H9 (cell line): ENCODE measurements around the gene CDH13. TPM values are rescaled to one million over a fixed set of nuclear protein-coding genes. Genes with fewer than 3 reads are reported as not detected.

ENCODE experiments used
- DNase-seq: peaks from one replicate; pipeline ENCODE4 v3.0.0-alpha.2; 2017
- H2AFZ ChIP-seq: one replicate; pipeline ENCODE4 v1.6.1; 2013; ENCODE audit warnings: mild to moderate bottlenecking, low read length, control low read depth, moderate library complexity
- H2AK5ac ChIP-seq: 2 replicates; pipeline ENCODE4 v1.6.1; 2013; ENCODE audit warnings: low read length, control low read depth, mixed read lengths; ENCODE audit not compliant: insufficient read length
- H2BK120ac ChIP-seq: one replicate; pipeline ENCODE4 v1.6.1; 2013; ENCODE audit warnings: low read depth, mild to moderate bottlenecking, low read length, control low read depth, inconsistent platforms; ENCODE audit not compliant: poor library complexity, severe bottlenecking
- H2BK12ac ChIP-seq: 2 replicates; pipeline ENCODE4 v1.6.1; 2013; ENCODE audit warnings: low read length, control low read depth, mixed read lengths, low read depth; ENCODE audit not compliant: insufficient read length
- H2BK15ac ChIP-seq: 2 replicates; pipeline ENCODE4 v1.6.1; 2013; ENCODE audit warnings: low read depth, low read length, control low read depth
- H2BK20ac ChIP-seq: one replicate; pipeline ENCODE4 v1.6.1; 2013; ENCODE audit warnings: low read depth, mild to moderate bottlenecking, low read length, control low read depth, inconsistent platforms; ENCODE audit not compliant: poor library complexity, severe bottlenecking
- H2BK5ac ChIP-seq: 2 replicates; pipeline ENCODE4 v1.6.1; 2013; ENCODE audit warnings: low read length, control low read depth, mixed read lengths; ENCODE audit not compliant: insufficient read length
- H3K14ac ChIP-seq: 2 replicates; pipeline ENCODE4 v1.6.1; 2013; ENCODE audit warnings: low read length, control low read depth; ENCODE audit not compliant: insufficient read depth
- H3K18ac ChIP-seq: 2 replicates; pipeline ENCODE4 v1.6.1; 2013; ENCODE audit warnings: low read depth, mild to moderate bottlenecking, mixed read lengths, low read length, control low read depth; ENCODE audit not compliant: insufficient read length
- H3K23ac ChIP-seq: 2 replicates; pipeline ENCODE4 v1.6.1; 2013; ENCODE audit warnings: low read length, control low read depth, mixed read lengths, low read depth; ENCODE audit not compliant: insufficient read length
- H3K23me2 ChIP-seq: 2 replicates; pipeline ENCODE4 v1.6.1; 2013; ENCODE audit warnings: low read depth, mild to moderate bottlenecking, mixed read lengths, low read length, control low read depth; ENCODE audit not compliant: insufficient read length, poor library complexity, severe bottlenecking
- H3K27ac ChIP-seq: 2 replicates; pipeline ENCODE4 v1.5.1; 2013; ENCODE audit warnings: low read length, control low read depth, mixed read lengths, low read depth; ENCODE audit not compliant: insufficient read length
- H3K27me3 ChIP-seq: 2 replicates; pipeline ENCODE4 v1.6.1; 2013; ENCODE audit warnings: low read length, control low read depth, inconsistent platforms; ENCODE audit not compliant: insufficient read depth
- H3K4ac ChIP-seq: 2 replicates; pipeline ENCODE4 v1.6.1; 2013; ENCODE audit warnings: low read depth, mild to moderate bottlenecking, control low read depth, inconsistent platforms, low read length, moderate library complexity
- H3K4me1 ChIP-seq: 2 replicates; pipeline ENCODE4 v1.6.1; 2013; ENCODE audit warnings: low read length, control low read depth, inconsistent platforms; ENCODE audit not compliant: insufficient read depth
- H3K4me2 ChIP-seq: 2 replicates; pipeline ENCODE4 v1.6.1; 2013; ENCODE audit warnings: low read length, control low read depth, mixed read lengths; ENCODE audit not compliant: insufficient read length, insufficient read depth
- H3K56ac ChIP-seq: 2 replicates; pipeline ENCODE4 v1.6.1; 2013; ENCODE audit warnings: low read depth, mild to moderate bottlenecking, mixed read lengths, low read length, control low read depth; ENCODE audit not compliant: insufficient read length
- H3K79me1 ChIP-seq: 2 replicates; pipeline ENCODE4 v1.6.1; 2013; ENCODE audit warnings: low read depth, mild to moderate bottlenecking, moderate library complexity, low read length, control low read depth, inconsistent platforms; ENCODE audit not compliant: insufficient read depth, poor library complexity, severe bottlenecking
- H3K79me2 ChIP-seq: 2 replicates; pipeline ENCODE4 v1.6.1; 2013; ENCODE audit warnings: low read length, control low read depth, inconsistent platforms; ENCODE audit not compliant: insufficient read depth
- H3K9ac ChIP-seq: 2 replicates; pipeline ENCODE4 v1.6.1; 2013; ENCODE audit warnings: low read length, control low read depth, mixed read lengths; ENCODE audit not compliant: insufficient read length; ENCODE audit errors: extremely low read depth
- H3K9me3 ChIP-seq: one replicate; pipeline ENCODE4 v1.6.1; 2013; ENCODE audit warnings: low read depth, low read length, inconsistent platforms; ENCODE audit not compliant: control insufficient read depth
- H3T11ph ChIP-seq: one replicate; pipeline ENCODE4 v1.6.1; 2013; ENCODE audit warnings: mild to moderate bottlenecking, low read length, control low read depth, inconsistent platforms
- H4K20me1 ChIP-seq: one replicate; pipeline ENCODE4 v1.6.1; 2013; ENCODE audit not compliant: control insufficient read depth, insufficient read length, insufficient read depth
- H4K5ac ChIP-seq: 2 replicates; pipeline ENCODE4 v1.6.1; 2013; ENCODE audit warnings: low read depth, mild to moderate bottlenecking, mixed read lengths, low read length, control low read depth; ENCODE audit not compliant: insufficient read length
- H4K8ac ChIP-seq: replicated peaks from 2 replicates; pipeline ENCODE4 v1.6.1; 2013; ENCODE audit warnings: low read length, control low read depth, mixed read lengths, low read depth; ENCODE audit not compliant: insufficient read length
- H4K91ac ChIP-seq: 2 replicates; pipeline ENCODE4 v1.6.1; 2013; ENCODE audit warnings: low read depth, mild to moderate bottlenecking, moderate library complexity, mixed read lengths, low read length, control low read depth; ENCODE audit not compliant: insufficient read length
- H3K27ac Mint-ChIP-seq, 3 experiments: 2 replicates in 2 of 3; 3 replicates in 1 of 3; pipeline ENCODE4 v1.8.0; 2020 to 2021; ENCODE audit warnings: mixed read lengths in 3 of 3, mild to moderate bottlenecking in 1 of 3, moderate library complexity in 1 of 3
- H3K27me3 Mint-ChIP-seq: 2 replicates; pipeline ENCODE4 v1.8.0; 2021; ENCODE audit warnings: low read depth, mild to moderate bottlenecking, moderate library complexity, mixed read lengths
- H3K36me3 Mint-ChIP-seq, 3 experiments: 2 replicates in 2 of 3; 3 replicates in 1 of 3; pipeline ENCODE4 v1.8.0; 2020 to 2021; ENCODE audit warnings: low read depth in 3 of 3, mixed read lengths in 3 of 3; ENCODE audit not compliant: insufficient read depth in 1 of 3
- H3K4me1 Mint-ChIP-seq, 2 experiments: 2 replicates each; pipeline ENCODE4 v1.8.0; 2020; ENCODE audit warnings: mixed read lengths in 2 of 2
- H3K4me3 Mint-ChIP-seq, 2 experiments: 2 replicates in 1 of 2; 3 replicates in 1 of 2; pipeline ENCODE4 v1.8.0; 2020 to 2021; ENCODE audit warnings: mild to moderate bottlenecking in 2 of 2, mixed read lengths in 2 of 2, moderate library complexity in 1 of 2
- H3K9me3 Mint-ChIP-seq, 2 experiments: 2 replicates in 1 of 2; 3 replicates in 1 of 2; pipeline ENCODE4 v1.8.0; 2020; ENCODE audit warnings: mild to moderate bottlenecking in 2 of 2, mixed read lengths in 2 of 2, moderate library complexity in 1 of 2
- WGBS: extraction: QIAGEN DNeasy Blood & Tissue Kit; methylation state at CpG from one replicate; pipeline ENCODE4 v1.1.7; 2013; ENCODE audit warnings: missing lambda C conversion rate, low lambda C conversion rate, mixed read lengths; ENCODE audit not compliant: insufficient read length; ENCODE audit errors: extremely low coverage; 5-methylcytosine and 5-hydroxymethylcytosine counted together
- total RNA-seq: library from RNA; stranded (reverse); gene quantifications from 2 replicates; pipeline ENCODE4 v1.2.1, GENCODE V29; 2021
- TF ChIP-seq, protein P1 (sequence below): fragments of 200-600 bp; sonication (generic); conservative IDR thresholded peaks from 3 replicates; pipeline ENCODE4 v1.8.0; 2021; ENCODE audit warnings: antibody characterized with exemption, mild to moderate bottlenecking

The CDH13 gene
- total RNA-seq, 1 experiment from 2014 or later: 1.5 TPM

DNA sequence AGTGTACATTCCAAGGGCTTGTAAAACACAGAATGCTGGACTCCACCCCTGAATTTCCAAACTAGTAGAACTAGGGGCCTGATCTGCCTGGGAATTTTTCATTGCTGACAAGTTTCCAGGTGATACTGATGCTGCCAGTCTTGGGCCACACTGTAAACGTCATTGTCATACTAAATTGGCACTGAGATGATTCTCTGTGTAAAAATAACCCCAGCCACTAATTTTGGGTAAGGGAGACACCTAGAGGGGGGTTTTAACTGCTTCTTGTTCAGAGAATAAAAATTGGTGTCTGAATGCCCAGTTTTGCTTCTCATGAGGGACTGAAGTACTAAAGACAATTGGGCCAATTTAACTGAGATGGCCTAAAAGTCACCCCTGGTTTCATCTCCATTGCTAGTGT, 5.0 kb upstream of the CDH13 start:
- H2BK12ac ChIP-seq: no peak overlapping the region
- no peak overlapping the region for H2BK5ac ChIP-seq
- no peak overlapping the region for H3K4me2 ChIP-seq
- no CpG with 5 or more reads among the region's 1 CpG for WGBS
- no peak overlapping the region for H2BK120ac ChIP-seq
- no peak overlapping the region for H2AFZ ChIP-seq
- no peaks in the 10 kb centered on the region for H3K79me1 ChIP-seq
- DNase-seq: no peak
- no peak overlapping the region for H3K9ac ChIP-seq
- no peak overlapping the region for H3K4me3 Mint-ChIP-seq
- H4K5ac ChIP-seq: no peak overlapping the region
- no peak overlapping the region for H3K23ac ChIP-seq
- H2BK15ac ChIP-seq: no peak overlapping the region
- H3T11ph ChIP-seq: no peak overlapping the region
- peaks cover 5 to 10% of the 10 kb centered on the region in 2 experiments; a peak in 3 of 4 replicates for H3K4me1 Mint-ChIP-seq
- H4K8ac ChIP-seq: no peak overlapping the region
- H3K27ac Mint-ChIP-seq: no peak overlapping the region
- H3K79me2 ChIP-seq: no peaks in the 10 kb centered on the region
- H3K23me2 ChIP-seq: peaks cover 3% of the 10 kb centered on the region
- H2BK20ac ChIP-seq: no peak overlapping the region
- H3K9me3 Mint-ChIP-seq: peaks cover 0 to 2% of the 10 kb centered on the region in 2 experiments; a peak in 1 of 5 replicates
- H3K27me3 Mint-ChIP-seq: peaks cover 37% of the 10 kb centered on the region
- no peak overlapping the region for H3K4ac ChIP-seq
- H4K20me1 ChIP-seq: no peaks in the 10 kb centered on the region
- no peak overlapping the region for H4K91ac ChIP-seq
- H3K9me3 ChIP-seq: no peaks in the 10 kb centered on the region
- no peaks in the 10 kb centered on the region for H3K4me1 ChIP-seq
- H3K18ac ChIP-seq: no peak overlapping the region
- H2AK5ac ChIP-seq: no peak overlapping the region
- TF ChIP-seq, protein P1, sequence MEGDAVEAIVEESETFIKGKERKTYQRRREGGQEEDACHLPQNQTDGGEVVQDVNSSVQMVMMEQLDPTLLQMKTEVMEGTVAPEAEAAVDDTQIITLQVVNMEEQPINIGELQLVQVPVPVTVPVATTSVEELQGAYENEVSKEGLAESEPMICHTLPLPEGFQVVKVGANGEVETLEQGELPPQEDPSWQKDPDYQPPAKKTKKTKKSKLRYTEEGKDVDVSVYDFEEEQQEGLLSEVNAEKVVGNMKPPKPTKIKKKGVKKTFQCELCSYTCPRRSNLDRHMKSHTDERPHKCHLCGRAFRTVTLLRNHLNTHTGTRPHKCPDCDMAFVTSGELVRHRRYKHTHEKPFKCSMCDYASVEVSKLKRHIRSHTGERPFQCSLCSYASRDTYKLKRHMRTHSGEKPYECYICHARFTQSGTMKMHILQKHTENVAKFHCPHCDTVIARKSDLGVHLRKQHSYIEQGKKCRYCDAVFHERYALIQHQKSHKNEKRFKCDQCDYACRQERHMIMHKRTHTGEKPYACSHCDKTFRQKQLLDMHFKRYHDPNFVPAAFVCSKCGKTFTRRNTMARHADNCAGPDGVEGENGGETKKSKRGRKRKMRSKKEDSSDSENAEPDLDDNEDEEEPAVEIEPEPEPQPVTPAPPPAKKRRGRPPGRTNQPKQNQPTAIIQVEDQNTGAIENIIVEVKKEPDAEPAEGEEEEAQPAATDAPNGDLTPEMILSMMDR: peak; percentile 41; the same call in 2 of the 3 replicates
- H3K14ac ChIP-seq: no peak overlapping the region
- peaks cover 14% of the 10 kb centered on the region; the same call in 1 of the 2 replicates for H3K27me3 ChIP-seq
- H3K56ac ChIP-seq: no peak overlapping the region
- no peaks in the 10 kb centered on the region; a peak in 1 of 7 replicates for H3K36me3 Mint-ChIP-seq
- H3K27ac ChIP-seq: no peak overlapping the region
